Endodermal cell (in vitro differentiated cells): ENCODE data around the gene CCT2. TPM values are rescaled to one million over a fixed set of nuclear protein-coding genes. Genes with fewer than 3 reads are reported as not detected.

Experiments
- DNase-seq: peaks from one replicate; pipeline ENCODE4 v3.0.0-alpha.2; 2017
- H3K27ac ChIP-seq: 2 replicates; pipeline ENCODE4 v1.5.1; 2013; ENCODE audit warnings: mild to moderate bottlenecking, low read depth, low read length, moderate library complexity
- H3K27me3 ChIP-seq: 2 replicates; pipeline ENCODE4 v1.6.1; 2013; ENCODE audit warnings: mild to moderate bottlenecking, low read length, moderate library complexity; ENCODE audit not compliant: insufficient read depth, control insufficient read depth, poor library complexity, severe bottlenecking
- H3K36me3 ChIP-seq: 2 replicates; pipeline ENCODE4 v1.7.0; 2013; ENCODE audit warnings: mild to moderate bottlenecking, low read length, moderate library complexity; ENCODE audit not compliant: control insufficient read depth, insufficient read depth
- H3K4me1 ChIP-seq: one replicate; pipeline ENCODE4 v1.7.0; 2013; ENCODE audit warnings: low read length; ENCODE audit not compliant: control insufficient read depth, insufficient read depth
- H3K4me3 ChIP-seq: 2 replicates; pipeline ENCODE4 v1.5.1; 2013; ENCODE audit warnings: mild to moderate bottlenecking, low read length, moderate library complexity
- H3K9ac ChIP-seq: 2 replicates; pipeline ENCODE4 v1.6.1; 2013; ENCODE audit warnings: mild to moderate bottlenecking, low read length, moderate library complexity; ENCODE audit not compliant: poor library complexity, severe bottlenecking; ENCODE audit errors: extremely low read depth
- H3K9me3 ChIP-seq: 2 replicates; pipeline ENCODE4 v1.6.1; 2013; ENCODE audit warnings: mild to moderate bottlenecking, low read length, moderate library complexity; ENCODE audit not compliant: control insufficient read depth
- H3K27ac Mint-ChIP-seq: 2 replicates; pipeline ENCODE4 v1.8.0; 2020; ENCODE audit warnings: mixed read lengths
- H3K27me3 Mint-ChIP-seq: 2 replicates; pipeline ENCODE4 v1.8.0; 2021; ENCODE audit warnings: mild to moderate bottlenecking, mixed read lengths; ENCODE audit not compliant: insufficient read depth
- H3K36me3 Mint-ChIP-seq: 2 replicates; pipeline ENCODE4 v1.8.0; 2020; ENCODE audit warnings: low read depth, mixed read lengths
- H3K4me1 Mint-ChIP-seq: 2 replicates; pipeline ENCODE4 v1.8.0; 2020; ENCODE audit warnings: mixed read lengths
- H3K4me3 Mint-ChIP-seq: 2 replicates; pipeline ENCODE4 v1.8.0; 2020; ENCODE audit warnings: mild to moderate bottlenecking, moderate library complexity, mixed read lengths
- H3K9me3 Mint-ChIP-seq: 2 replicates; pipeline ENCODE4 v1.8.0; 2020; ENCODE audit warnings: mild to moderate bottlenecking, mixed read lengths
- WGBS, 2 experiments: methylation state at CpG; one replicate each; pipeline versions ENCODE4 v1.1.5 to v1.1.7; 2013; ENCODE audit warnings: missing lambda C conversion rate in 2 of 2, mixed read lengths in 1 of 2; ENCODE audit not compliant: insufficient coverage in 1 of 2, insufficient read length in 1 of 2; 5-methylcytosine and 5-hydroxymethylcytosine counted together
- total RNA-seq, 2 donors: library from RNA; stranded (reverse); fragmentation: NEBNext Ultra II Directional in 1 of 2; extraction: Animal tissue kit (Norgen Biotek cat#: 25700) in 1 of 2; gene quantifications; 2 replicates in 1 of 2; 3 replicates in 1 of 2; pipeline ENCODE4 v1.2.1, GENCODE V29; 2021
- TF ChIP-seq, protein P1 (sequence below): fragments of 200-600 bp; sonication (generic); conservative IDR thresholded peaks from 2 replicates; pipeline ENCODE4 v1.5.0; 2021; ENCODE audit warnings: antibody characterized with exemption, mild to moderate bottlenecking

Gene CCT2
- total RNA-seq, 2 donors from 2014 or later, result 284 to 319 TPM

DNA sequence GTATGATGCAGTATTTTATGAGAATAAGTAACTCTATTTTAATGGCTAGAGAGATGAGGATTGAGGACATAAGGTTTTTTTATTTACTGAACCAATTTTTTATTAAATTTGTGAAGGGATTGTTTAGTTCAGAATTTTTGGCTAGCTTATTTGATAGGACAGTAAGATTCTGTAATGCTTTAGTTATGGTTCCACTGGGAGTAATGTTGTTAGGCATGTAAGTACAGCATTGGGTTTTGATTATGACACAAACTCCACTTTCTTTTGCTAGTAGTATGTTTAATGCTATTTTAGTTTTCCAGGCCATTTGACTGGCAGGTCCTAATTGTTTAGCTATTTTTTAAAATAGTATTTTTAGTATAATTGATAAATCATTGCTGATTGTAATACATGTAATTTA, 59.3 kb downstream of the CCT2 start:
- H3K4me1 Mint-ChIP-seq, result no peaks in the 10 kb centered on the region
- Histone ChIP-seq H3K4me3 (no peak overlapping the region), H3K27me3 (no peaks in the 10 kb centered on the region), H3K4me1 (no peaks in the 10 kb centered on the region), H3K27ac (no peak overlapping the region), H3K36me3 (no peaks in the 10 kb centered on the region), H3K9ac (no peak overlapping the region), H3K9me3 (no peaks in the 10 kb centered on the region)
- no peaks in the 10 kb centered on the region for H3K36me3 Mint-ChIP-seq
- no peak overlapping the region for H3K27ac Mint-ChIP-seq
- no peaks in the 10 kb centered on the region for H3K9me3 Mint-ChIP-seq
- TF ChIP-seq, protein P1, sequence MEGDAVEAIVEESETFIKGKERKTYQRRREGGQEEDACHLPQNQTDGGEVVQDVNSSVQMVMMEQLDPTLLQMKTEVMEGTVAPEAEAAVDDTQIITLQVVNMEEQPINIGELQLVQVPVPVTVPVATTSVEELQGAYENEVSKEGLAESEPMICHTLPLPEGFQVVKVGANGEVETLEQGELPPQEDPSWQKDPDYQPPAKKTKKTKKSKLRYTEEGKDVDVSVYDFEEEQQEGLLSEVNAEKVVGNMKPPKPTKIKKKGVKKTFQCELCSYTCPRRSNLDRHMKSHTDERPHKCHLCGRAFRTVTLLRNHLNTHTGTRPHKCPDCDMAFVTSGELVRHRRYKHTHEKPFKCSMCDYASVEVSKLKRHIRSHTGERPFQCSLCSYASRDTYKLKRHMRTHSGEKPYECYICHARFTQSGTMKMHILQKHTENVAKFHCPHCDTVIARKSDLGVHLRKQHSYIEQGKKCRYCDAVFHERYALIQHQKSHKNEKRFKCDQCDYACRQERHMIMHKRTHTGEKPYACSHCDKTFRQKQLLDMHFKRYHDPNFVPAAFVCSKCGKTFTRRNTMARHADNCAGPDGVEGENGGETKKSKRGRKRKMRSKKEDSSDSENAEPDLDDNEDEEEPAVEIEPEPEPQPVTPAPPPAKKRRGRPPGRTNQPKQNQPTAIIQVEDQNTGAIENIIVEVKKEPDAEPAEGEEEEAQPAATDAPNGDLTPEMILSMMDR, result no peak
- DNase-seq, result no peak
- H3K27me3 Mint-ChIP-seq, result no peaks in the 10 kb centered on the region
- H3K4me3 Mint-ChIP-seq, result no peak overlapping the region

- TF ChIP-seq, protein P1, result no peak
- Mint-ChIP-seq H3K4me1 (no peaks in the 10 kb centered on the region), H3K36me3 (no peaks in the 10 kb centered on the region), H3K27ac (no peak overlapping the region), H3K27me3 (no peaks in the 10 kb centered on the region), H3K4me3 (no peak overlapping the region), H3K9me3 (no peaks in the 10 kb centered on the region)
- no peaks in the 10 kb centered on the region for H3K4me1 ChIP-seq
- H3K4me3 ChIP-seq, result no peak overlapping the region
- no peak for DNase-seq
- H3K27ac ChIP-seq, result no peak overlapping the region
- no peaks in the 10 kb centered on the region for H3K27me3 ChIP-seq
- H3K36me3 ChIP-seq, result no peaks in the 10 kb centered on the region
- no peaks in the 10 kb centered on the region for H3K9me3 ChIP-seq
- 75 to 100% methylated on average over 1 of the region's 2 CpGs for WGBS, 2 experiments
- no peak overlapping the region for H3K9ac ChIP-seq
Measured at GRCh38 chr12:69645031-69645430, 59.8 kb downstream of the CCT2 start.

- H3K9me3 ChIP-seq, result no peaks in the 10 kb centered on the region
- H3K27me3 Mint-ChIP-seq, result no peaks in the 10 kb centered on the region
- no peaks in the 10 kb centered on the region for H3K36me3 Mint-ChIP-seq
- no peaks in the 10 kb centered on the region for H3K27me3 ChIP-seq
- H3K4me1 Mint-ChIP-seq, result no peaks in the 10 kb centered on the region
- no peak overlapping the region for H3K4me3 Mint-ChIP-seq
- H3K9me3 Mint-ChIP-seq, result no peaks in the 10 kb centered on the region
- no peak overlapping the region for H3K4me3 ChIP-seq
- DNase-seq, result no peak
- WGBS, 2 experiments, result 30 to 63% methylated on average over 2 to 4 of the region's 4 CpGs
- TF ChIP-seq, protein P1, result no peak
- no peak overlapping the region for H3K9ac ChIP-seq
- H3K36me3 ChIP-seq, result no peaks in the 10 kb centered on the region
- no peak overlapping the region for H3K27ac ChIP-seq
- H3K27ac Mint-ChIP-seq, result no peak overlapping the region
- H3K4me1 ChIP-seq, result no peaks in the 10 kb centered on the region
Measured at GRCh38 chr12:69647178-69647577, 61.9 kb downstream of the CCT2 start.
